WTC11 (cell line): Measurements from ENCODE around the gene TBC1D1.

Source experiments
- CREM ChIP-seq: sonication (generic); formaldehyde crosslinking; IDR thresholded peaks from 2 replicates; pipeline ENCODE4 v1.8.1; 2022; ENCODE audit warnings: mild to moderate bottlenecking, missing genetic modification reagents, moderate library complexity
- EMX1 ChIP-seq: fragments of 250-450 bp; sonication (Bioruptor Pico); IDR thresholded peaks from 2 replicates; pipeline ENCODE4 v1.8.0; 2021; ENCODE audit warnings: mild to moderate bottlenecking
- JUN ChIP-seq: sonication (generic); formaldehyde crosslinking; IDR thresholded peaks from 2 replicates; pipeline ENCODE4 v1.8.0; 2023; ENCODE audit warnings: mild to moderate bottlenecking, missing genetic modification reagents
- NR2C2 ChIP-seq: sonication (generic); formaldehyde crosslinking; IDR thresholded peaks from 2 replicates; pipeline ENCODE4 v1.8.0; 2022; ENCODE audit warnings: mild to moderate bottlenecking, missing genetic modification reagents
- RORB ChIP-seq: fragments of 250-450 bp; sonication (Bioruptor Pico); IDR thresholded peaks from 2 replicates; pipeline ENCODE4 v1.9.0; 2021; ENCODE audit warnings: mild to moderate bottlenecking
- ZNF416 ChIP-seq: fragments of 250-450 bp; sonication (Bioruptor Pico); IDR thresholded peaks from 2 replicates; pipeline ENCODE4 v1.9.0; 2021; ENCODE audit warnings: mild to moderate bottlenecking, inconsistent platforms
- TF ChIP-seq, protein P1 (sequence below): fragments of 200-600 bp; IDR thresholded peaks from 2 replicates; pipeline ENCODE4 v1.8.0; 2022; ENCODE audit warnings: antibody characterized with exemption
- TF ChIP-seq, protein P2 (sequence below): sonication (generic); formaldehyde crosslinking; IDR thresholded peaks from 2 replicates; pipeline ENCODE4 v1.8.0; 2022; ENCODE audit warnings: mild to moderate bottlenecking, missing genetic modification reagents
- TF ChIP-seq, protein P3 (sequence below): fragments of 250-450 bp; sonication (Bioruptor Pico); IDR thresholded peaks from 2 replicates; pipeline ENCODE4 v2.1.2; 2022; ENCODE audit warnings: mild to moderate bottlenecking, moderate library complexity
- TF ChIP-seq, protein P4 (sequence below): sonication (generic); formaldehyde crosslinking; IDR thresholded peaks from 2 replicates; pipeline ENCODE4 v1.8.0; 2022; ENCODE audit warnings: mild to moderate bottlenecking, missing genetic modification reagents

- TF ChIP-seq RORB (CRISPR knock-in tag) (no peak), EMX1 (CRISPR knock-in tag) (no peak), NR2C2 (CRISPR knock-in tag) (no peak), JUN (CRISPR knock-in tag) (no peak), ZNF416 (CRISPR knock-in tag) (no peak), CREM (CRISPR knock-in tag) (no peak)
- TF ChIP-seq, protein P1, sequence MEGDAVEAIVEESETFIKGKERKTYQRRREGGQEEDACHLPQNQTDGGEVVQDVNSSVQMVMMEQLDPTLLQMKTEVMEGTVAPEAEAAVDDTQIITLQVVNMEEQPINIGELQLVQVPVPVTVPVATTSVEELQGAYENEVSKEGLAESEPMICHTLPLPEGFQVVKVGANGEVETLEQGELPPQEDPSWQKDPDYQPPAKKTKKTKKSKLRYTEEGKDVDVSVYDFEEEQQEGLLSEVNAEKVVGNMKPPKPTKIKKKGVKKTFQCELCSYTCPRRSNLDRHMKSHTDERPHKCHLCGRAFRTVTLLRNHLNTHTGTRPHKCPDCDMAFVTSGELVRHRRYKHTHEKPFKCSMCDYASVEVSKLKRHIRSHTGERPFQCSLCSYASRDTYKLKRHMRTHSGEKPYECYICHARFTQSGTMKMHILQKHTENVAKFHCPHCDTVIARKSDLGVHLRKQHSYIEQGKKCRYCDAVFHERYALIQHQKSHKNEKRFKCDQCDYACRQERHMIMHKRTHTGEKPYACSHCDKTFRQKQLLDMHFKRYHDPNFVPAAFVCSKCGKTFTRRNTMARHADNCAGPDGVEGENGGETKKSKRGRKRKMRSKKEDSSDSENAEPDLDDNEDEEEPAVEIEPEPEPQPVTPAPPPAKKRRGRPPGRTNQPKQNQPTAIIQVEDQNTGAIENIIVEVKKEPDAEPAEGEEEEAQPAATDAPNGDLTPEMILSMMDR, result no peak
- TF ChIP-seq, protein P2, sequence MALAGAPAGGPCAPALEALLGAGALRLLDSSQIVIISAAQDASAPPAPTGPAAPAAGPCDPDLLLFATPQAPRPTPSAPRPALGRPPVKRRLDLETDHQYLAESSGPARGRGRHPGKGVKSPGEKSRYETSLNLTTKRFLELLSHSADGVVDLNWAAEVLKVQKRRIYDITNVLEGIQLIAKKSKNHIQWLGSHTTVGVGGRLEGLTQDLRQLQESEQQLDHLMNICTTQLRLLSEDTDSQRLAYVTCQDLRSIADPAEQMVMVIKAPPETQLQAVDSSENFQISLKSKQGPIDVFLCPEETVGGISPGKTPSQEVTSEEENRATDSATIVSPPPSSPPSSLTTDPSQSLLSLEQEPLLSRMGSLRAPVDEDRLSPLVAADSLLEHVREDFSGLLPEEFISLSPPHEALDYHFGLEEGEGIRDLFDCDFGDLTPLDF (CRISPR knock-in tag), result no peak
- TF ChIP-seq, protein P3, sequence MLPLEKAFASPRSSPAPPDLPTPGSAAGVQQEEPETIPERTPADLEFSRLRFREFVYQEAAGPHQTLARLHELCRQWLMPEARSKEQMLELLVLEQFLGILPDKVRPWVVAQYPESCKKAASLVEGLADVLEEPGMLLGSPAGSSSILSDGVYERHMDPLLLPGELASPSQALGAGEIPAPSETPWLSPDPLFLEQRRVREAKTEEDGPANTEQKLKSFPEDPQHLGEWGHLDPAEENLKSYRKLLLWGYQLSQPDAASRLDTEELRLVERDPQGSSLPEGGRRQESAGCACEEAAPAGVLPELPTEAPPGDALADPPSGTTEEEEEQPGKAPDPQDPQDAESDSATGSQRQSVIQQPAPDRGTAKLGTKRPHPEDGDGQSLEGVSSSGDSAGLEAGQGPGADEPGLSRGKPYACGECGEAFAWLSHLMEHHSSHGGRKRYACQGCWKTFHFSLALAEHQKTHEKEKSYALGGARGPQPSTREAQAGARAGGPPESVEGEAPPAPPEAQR (CRISPR knock-in tag), result no peak
- TF ChIP-seq, protein P4, sequence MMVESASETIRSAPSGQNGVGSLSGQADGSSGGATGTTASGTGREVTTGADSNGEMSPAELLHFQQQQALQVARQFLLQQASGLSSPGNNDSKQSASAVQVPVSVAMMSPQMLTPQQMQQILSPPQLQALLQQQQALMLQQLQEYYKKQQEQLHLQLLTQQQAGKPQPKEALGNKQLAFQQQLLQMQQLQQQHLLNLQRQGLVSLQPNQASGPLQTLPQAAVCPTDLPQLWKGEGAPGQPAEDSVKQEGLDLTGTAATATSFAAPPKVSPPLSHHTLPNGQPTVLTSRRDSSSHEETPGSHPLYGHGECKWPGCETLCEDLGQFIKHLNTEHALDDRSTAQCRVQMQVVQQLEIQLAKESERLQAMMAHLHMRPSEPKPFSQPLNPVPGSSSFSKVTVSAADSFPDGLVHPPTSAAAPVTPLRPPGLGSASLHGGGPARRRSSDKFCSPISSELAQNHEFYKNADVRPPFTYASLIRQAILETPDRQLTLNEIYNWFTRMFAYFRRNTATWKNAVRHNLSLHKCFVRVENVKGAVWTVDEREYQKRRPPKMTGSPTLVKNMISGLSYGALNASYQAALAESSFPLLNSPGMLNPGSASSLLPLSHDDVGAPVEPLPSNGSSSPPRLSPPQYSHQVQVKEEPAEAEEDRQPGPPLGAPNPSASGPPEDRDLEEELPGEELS, result no peak
Observed at GRCh38 chr4:38004887-38005286, 114.0 kb downstream of the TBC1D1 start.
